Measurements from ENCODE around the gene HIVEP3. TPM values are rescaled to one million over a fixed set of nuclear protein-coding genes. Genes with fewer than 3 reads are reported as not detected.

The HIVEP3 gene
- total and polyA plus RNA-seq, 11 donors, result 3.2 to 11.9 (median 5.0) TPM

- intact Hi-C loops (cut with DNase I), result no loop called here
- H3K4me1 ChIP-seq, result peaks cover 0 to 76% (median 30%) of the 10 kb centered on the region in 12 donors
- H3K9me3 ChIP-seq, result no peaks in the 10 kb centered on the region
- H3K36me3 ChIP-seq, result no peaks in the 10 kb centered on the region
- ATAC-seq (peak in 3 of 4 donors; percentile 9 to 46 (median 34)), DNase-seq (no peak)
- TF ChIP-seq POLR2A (IDR thresholded peaks at IDR 0.05) (no peak), CTCF (IDR thresholded peaks at IDR 0.05) (no peak)
- WGBS, 4 donors, result 57 to 74% (median 63%) methylated on average over 6 of the region's 6 CpGs
- H3K4me3 ChIP-seq, result no peak overlapping the region
- peak overlapping the region in 2 of 12 donors; percentile 12 to 78 for H3K27ac ChIP-seq
- no peaks in the 10 kb centered on the region for H3K27me3 ChIP-seq
These were observed 150.1 kb downstream of the HIVEP3 start for GRCh38 chr1:41768583-41768982.

GRCh38 chr1:41767534-41768525 is 150.9 kb downstream of the HIVEP3 start:
- DNase-seq (no peak), ATAC-seq (peak in 2 of 4 donors; percentile 23 to 40)
- TF ChIP-seq POLR2A (IDR thresholded peaks at IDR 0.05) (no peak), CTCF (IDR thresholded peaks at IDR 0.05) (no peak)
- Histone ChIP-seq H3K36me3 (no peaks in the 10 kb centered on the region), H3K27ac (peak overlapping the region in 4 of 12 donors; percentile 11 to 78 (median 28)), H3K4me3 (no peak overlapping the region), H3K27me3 (no peaks in the 10 kb centered on the region), H3K4me1 (peaks cover 0 to 78% (median 27%) of the 10 kb centered on the region in 12 donors), H3K9me3 (no peaks in the 10 kb centered on the region)
- 64 to 74% (median 69%) methylated on average over 11 of the region's 11 CpGs for WGBS, 4 donors
- intact Hi-C loops (cut with DNase I), result no loop called here

DNA sequence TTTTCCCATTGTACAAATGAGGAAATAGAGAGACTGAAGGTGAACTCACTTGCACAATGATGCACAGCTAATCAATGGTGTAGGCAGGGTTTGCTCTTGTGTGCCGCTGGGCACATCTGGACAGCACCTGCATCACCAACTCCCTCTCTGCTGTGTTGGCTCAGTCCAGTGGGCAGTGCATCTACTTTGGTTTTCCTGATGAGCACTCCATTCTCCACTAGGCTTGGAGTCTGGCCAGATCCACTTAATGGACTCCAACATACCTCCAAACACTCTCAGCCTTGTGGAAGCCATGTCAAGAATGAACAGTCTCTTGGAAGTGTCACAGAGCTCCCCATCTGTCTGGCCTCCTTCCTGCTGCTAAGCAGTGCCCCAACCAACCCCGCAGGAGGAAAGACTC is 152.2 kb downstream of the HIVEP3 start:
- WGBS, 4 donors, result 76 to 100% (median 89%) methylated on average over 2 of the region's 2 CpGs
- ATAC-seq (no peak), DNase-seq (no peak)
- peaks cover 0 to 74% (median 26%) of the 10 kb centered on the region in 12 donors for H3K4me1 ChIP-seq
- intact Hi-C loops (cut with DNase I), result no loop called here
- H3K9me3 ChIP-seq, result peaks cover 0 to 7% (median 0%) of the 10 kb centered on the region in 12 donors
- no peaks in the 10 kb centered on the region for H3K36me3 ChIP-seq
- H3K27ac ChIP-seq, result no peak overlapping the region
- TF ChIP-seq CTCF (IDR thresholded peaks at IDR 0.05) (no peak), POLR2A (IDR thresholded peaks at IDR 0.05) (no peak)
- no peak overlapping the region for H3K4me3 ChIP-seq
- no peaks in the 10 kb centered on the region for H3K27me3 ChIP-seq

DNA sequence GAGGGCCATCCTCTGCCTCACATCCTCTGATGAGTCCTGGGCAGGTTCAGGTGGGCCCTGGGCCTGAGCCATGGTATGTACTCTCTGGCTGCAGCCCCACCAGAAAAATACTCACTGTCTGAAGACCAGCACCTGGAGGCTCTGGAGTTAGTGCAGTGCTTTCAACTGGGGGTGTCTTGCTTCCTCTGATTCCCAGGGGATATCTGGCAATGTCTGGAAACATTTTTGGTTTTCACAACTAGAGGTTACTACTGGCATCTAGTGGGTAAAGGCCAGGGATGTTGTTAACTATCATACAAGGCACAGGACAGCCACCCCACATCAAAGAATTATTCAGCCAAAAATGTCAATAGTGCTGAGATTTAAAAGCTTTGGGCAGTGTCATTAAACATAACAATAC is 152.7 kb downstream of the HIVEP3 start:
- ATAC-seq, result no peak

More for the DNA sequence above, 152.7 kb downstream of the HIVEP3 start:
- Histone ChIP-seq H3K9me3 (peaks cover 0 to 7% (median 0%) of the 10 kb centered on the region in 12 donors), H3K27me3 (no peaks in the 10 kb centered on the region), H3K36me3 (no peaks in the 10 kb centered on the region), H3K4me3 (no peak overlapping the region), H3K27ac (no peak overlapping the region), H3K4me1 (peaks cover 0 to 69% (median 26%) of the 10 kb centered on the region in 12 donors)
- no peak for DNase-seq
- TF ChIP-seq POLR2A (IDR thresholded peaks at IDR 0.05) (no peak), CTCF (IDR thresholded peaks at IDR 0.05) (no peak)
- intact Hi-C loops (cut with DNase I), result no loop called here

Data from heart left ventricle (tissue), 16 donors.